Fibroblast of pulmonary artery (primary cell): ENCODE measurements around the gene AGAP1.

Source experiments
- DNase-seq: peaks from one replicate; pipeline ENCODE4 v3.0.0-alpha.2; 2010; ENCODE audit warnings: low read depth
- H3K4me3 ChIP-seq: replicated peaks from 2 replicates; pipeline ENCODE4 v1.5.1; 2011; ENCODE audit warnings: low read depth, mild to moderate bottlenecking, control low read depth, low read length, moderate library complexity
- TF ChIP-seq, protein P1 (sequence below): IDR thresholded peaks from 2 replicates; pipeline ENCODE4 v1.5.1; 2011; ENCODE audit warnings: mild to moderate bottlenecking, control low read depth, low read length, inconsistent platforms; ENCODE audit errors: missing control alignments

The AGAP1 gene

DNA sequence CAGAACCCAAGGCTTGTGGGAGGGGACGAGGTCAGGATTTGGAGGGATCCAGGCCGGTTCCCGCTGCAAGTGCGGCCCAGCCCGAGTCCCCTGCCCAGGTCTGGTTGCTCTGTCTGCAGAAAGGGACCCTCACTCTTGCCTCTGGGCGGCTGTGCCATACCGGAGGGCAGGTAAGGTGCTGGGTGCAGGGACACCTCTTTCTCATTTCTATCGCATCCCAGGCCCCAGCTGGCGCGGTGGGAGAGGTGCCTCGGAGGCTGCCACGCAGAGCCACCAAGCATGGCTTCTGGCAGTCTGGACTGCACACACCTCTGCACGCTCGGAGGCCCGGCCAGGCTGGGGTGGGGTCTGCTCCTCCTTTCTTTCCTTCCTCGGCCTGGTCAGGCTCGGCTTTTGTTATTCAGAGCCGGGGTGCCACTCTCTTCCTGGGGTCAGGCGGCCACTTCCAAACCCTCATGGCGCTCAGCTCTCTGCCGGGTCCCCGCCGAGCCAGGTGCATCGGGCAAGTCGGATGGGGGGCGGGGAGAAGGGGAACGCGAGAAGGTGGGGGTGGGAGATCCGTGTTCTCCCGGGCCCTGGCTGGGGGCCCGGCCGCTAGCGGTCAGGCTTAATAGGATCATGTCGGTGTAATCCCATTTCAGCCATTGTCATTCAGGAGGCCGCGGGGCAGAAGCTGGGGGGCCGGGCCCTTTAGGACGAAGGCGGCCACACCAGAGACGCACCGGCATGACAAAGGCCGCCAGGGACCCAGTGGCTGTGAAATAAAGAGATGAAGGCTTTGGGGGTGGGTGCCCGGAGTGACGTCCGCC, 665.3 kb downstream of the AGAP1 start:
- no peak overlapping the region for H3K4me3 ChIP-seq
- DNase-seq: no peak
- TF ChIP-seq, protein P1, sequence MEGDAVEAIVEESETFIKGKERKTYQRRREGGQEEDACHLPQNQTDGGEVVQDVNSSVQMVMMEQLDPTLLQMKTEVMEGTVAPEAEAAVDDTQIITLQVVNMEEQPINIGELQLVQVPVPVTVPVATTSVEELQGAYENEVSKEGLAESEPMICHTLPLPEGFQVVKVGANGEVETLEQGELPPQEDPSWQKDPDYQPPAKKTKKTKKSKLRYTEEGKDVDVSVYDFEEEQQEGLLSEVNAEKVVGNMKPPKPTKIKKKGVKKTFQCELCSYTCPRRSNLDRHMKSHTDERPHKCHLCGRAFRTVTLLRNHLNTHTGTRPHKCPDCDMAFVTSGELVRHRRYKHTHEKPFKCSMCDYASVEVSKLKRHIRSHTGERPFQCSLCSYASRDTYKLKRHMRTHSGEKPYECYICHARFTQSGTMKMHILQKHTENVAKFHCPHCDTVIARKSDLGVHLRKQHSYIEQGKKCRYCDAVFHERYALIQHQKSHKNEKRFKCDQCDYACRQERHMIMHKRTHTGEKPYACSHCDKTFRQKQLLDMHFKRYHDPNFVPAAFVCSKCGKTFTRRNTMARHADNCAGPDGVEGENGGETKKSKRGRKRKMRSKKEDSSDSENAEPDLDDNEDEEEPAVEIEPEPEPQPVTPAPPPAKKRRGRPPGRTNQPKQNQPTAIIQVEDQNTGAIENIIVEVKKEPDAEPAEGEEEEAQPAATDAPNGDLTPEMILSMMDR: no peak

DNA sequence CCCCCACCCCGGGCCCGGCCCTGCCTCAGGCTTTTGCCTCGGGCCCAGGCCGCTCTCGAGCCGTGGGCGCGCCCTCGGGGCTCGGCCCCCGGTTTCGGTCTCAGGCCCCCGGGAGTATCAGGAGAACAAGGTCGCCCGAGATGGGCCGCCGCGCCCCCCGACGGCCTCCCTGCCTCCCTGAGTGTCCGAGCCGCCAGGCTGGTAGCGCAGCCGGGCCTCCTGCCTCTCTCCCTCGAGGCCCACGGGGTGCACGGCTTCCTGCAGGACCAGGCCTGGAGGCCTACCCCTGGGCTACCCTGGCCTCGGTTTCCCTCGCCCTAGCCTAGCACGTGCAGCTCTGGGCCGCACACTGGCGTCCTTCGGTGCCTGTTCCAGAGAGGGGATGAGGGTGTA, 665.9 kb downstream of the AGAP1 start:
- TF ChIP-seq, protein P1: no peak
- no peak for DNase-seq
- H3K4me3 ChIP-seq: no peak overlapping the region

DNA sequence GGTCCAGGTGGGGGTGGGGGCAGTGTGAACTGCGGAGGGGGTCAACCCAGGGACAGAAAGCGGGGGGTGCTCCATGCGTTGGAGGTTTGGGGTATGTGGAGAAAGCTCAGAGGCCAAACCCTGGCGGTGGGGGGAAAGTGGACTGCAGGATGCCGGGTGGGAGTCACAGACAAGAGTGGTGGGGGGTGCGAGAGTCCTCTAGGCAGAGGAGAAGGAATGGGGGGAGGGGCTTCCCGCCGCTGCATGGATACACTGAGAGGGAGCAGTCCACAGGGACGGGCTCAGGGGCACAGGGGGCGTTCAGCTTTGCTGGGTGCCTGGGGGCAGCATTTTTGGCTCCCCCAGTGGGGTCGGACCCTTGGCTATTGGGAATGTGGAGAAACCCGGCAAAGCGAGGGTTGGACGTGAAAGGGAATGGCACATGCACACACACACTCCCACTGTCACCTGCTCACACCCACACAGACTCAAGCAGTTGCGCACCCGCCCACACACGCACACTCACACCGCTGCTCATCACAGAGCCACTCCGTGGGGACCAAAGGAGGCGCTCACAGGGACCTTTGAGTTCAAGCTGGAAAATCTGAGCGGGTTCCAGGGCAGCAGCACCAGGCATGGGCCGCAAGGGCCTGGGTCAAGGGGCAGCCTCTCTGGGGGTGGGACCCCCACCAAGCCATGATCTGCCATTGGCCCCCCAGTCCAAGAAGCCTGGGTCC, 666.7 kb downstream of the AGAP1 start:
- TF ChIP-seq, protein P1: no peak
- H3K4me3 ChIP-seq: no peak overlapping the region
- no peak for DNase-seq

- no peak for DNase-seq
- H3K4me3 ChIP-seq: no peak overlapping the region
- TF ChIP-seq, protein P1: no peak
These were observed 667.2 kb downstream of the AGAP1 start for GRCh38 chr2:236161082-236161462.

- TF ChIP-seq, protein P1: no peak
- DNase-seq: no peak
These were observed 667.7 kb downstream of the AGAP1 start for GRCh38 chr2:236161531-236161930.

DNA sequence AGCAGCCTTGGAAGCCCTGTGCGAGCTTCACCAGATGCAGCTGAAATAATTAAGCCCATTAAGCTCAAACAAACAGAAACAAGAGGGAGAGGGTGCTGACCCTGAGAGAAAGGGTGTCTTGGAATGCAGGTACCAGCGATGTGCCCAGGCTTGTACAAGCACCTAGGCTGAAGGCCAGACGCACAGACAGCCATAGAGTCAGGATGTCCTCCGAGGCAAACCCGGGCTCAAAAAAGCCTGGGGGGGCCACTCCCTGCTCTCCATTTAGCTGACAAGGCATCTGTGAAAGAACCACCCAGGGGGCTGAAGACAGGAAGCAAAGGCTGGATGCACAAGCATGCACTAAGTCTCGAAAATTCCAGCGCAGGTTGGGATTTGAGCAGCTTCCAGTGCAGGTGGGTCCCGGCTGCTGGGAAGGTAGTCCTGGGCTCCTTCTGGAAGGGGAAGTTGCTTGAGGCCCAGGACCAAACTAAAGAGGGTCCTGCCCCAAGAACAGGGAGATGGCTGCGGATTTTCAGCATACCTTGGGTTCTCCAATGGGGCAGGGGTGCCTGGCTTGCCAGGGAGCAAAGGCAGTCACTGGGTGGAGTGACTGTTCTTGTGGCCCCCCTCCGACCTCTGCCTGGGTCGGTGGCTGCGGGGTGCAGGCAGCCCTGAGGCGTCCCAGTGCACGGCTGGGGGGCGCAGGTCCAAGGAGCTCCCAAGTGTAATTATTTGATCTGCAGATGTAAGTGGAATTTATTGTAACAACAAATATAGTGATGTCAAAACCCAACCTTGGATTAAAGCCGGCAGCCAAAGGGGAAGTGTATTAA, 668.4 kb downstream of the AGAP1 start:
- DNase-seq: no peak
- no peak overlapping the region for H3K4me3 ChIP-seq
- TF ChIP-seq, protein P1: no peak

More at GRCh38 chr2:236161531-236161930, 667.7 kb downstream of the AGAP1 start:
- no peak overlapping the region for H3K4me3 ChIP-seq
